Suprapubic skin (tissue), 4 donors: ENCODE measurements around the gene VTI1A.

Experiments used
- EP300 ChIP-seq: sonication (generic); formaldehyde crosslinking; IDR thresholded peaks from one replicate; pipeline ENCODE4 v1.6.1; 2017; ENCODE audit warnings: antibody characterized with exemption
- POLR2A ChIP-seq, 2 donors: fragments of 450-650 bp; IDR thresholded peaks; one replicate each; pipeline ENCODE4 v1.6.1; 2017; ENCODE audit warnings: antibody characterized with exemption in 2 of 2, mild to moderate bottlenecking in 2 of 2, moderate library complexity in 2 of 2
- POLR2AphosphoS5 ChIP-seq, 3 donors: sonication (generic); formaldehyde crosslinking; IDR thresholded peaks; one replicate each; pipeline ENCODE4 v1.6.1; 2017; ENCODE audit warnings: antibody characterized with exemption in 3 of 3
- TF ChIP-seq, protein P1 (sequence below), 2 donors: fragments of 200-600 bp in 1 of 2; fragments of 450-650 bp in 1 of 2; sonication (generic) in 1 of 2; IDR thresholded peaks; one replicate each; pipeline ENCODE4 v1.5.1; 2016 to 2019; ENCODE audit warnings: antibody characterized with exemption in 2 of 2, mild to moderate bottlenecking in 1 of 2, moderate library complexity in 1 of 2

DNA sequence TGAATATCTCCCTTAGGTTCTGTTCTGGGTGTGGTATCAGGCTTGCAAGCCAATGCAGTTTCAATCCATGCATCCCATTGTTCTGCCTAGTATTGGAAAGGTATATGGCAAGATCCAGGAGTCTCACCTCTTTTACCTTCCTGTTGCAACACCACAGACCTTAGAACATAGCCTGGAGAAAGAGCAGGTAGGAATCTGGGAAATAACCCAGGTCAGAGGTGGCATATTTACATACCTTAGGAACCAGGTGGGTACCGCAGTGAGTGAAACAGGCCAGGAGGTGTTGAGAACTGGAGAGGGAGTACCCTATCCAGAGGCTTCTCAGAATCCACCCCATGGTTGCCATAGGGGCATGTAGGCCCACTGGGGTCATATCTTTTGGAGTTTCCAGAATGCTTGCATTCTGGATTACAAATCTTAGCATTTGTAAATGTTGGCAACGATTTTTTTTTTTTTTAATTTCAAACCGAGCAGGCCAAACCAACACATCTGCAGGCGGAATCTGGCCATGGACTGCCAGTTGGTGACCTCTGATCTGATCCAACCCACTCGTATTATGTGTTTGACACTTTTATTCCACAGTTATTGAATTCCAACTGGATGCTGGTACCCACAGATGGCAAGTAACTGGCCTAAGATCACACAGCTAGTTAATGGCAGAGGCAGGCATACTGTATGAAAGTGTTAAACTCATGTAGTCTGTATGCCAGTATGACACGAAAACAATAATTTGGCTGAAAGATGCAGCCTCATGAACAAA lies 322.8 kb downstream of the VTI1A start:
- TF ChIP-seq, protein P1, sequence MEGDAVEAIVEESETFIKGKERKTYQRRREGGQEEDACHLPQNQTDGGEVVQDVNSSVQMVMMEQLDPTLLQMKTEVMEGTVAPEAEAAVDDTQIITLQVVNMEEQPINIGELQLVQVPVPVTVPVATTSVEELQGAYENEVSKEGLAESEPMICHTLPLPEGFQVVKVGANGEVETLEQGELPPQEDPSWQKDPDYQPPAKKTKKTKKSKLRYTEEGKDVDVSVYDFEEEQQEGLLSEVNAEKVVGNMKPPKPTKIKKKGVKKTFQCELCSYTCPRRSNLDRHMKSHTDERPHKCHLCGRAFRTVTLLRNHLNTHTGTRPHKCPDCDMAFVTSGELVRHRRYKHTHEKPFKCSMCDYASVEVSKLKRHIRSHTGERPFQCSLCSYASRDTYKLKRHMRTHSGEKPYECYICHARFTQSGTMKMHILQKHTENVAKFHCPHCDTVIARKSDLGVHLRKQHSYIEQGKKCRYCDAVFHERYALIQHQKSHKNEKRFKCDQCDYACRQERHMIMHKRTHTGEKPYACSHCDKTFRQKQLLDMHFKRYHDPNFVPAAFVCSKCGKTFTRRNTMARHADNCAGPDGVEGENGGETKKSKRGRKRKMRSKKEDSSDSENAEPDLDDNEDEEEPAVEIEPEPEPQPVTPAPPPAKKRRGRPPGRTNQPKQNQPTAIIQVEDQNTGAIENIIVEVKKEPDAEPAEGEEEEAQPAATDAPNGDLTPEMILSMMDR (IDR thresholded peaks at IDR 0.05): no peak
- TF ChIP-seq POLR2A (IDR thresholded peaks at IDR 0.05) (no peak), POLR2AphosphoS5 (IDR thresholded peaks at IDR 0.05) (no peak), EP300 (no peak)
